ENCODE measurements around the gene GALNT9. TPM values are rescaled to one million over a fixed set of nuclear protein-coding genes. Genes with fewer than 3 reads are reported as not detected.
"Not testable (repeated sequence)": the region's sequence is repeated elsewhere in the genome, so short reads cannot be mapped to it uniquely, and the experiment has no call there.

Gene GALNT9
- polyA plus RNA-seq, 1 of the 3 experiments (the other 2 are of a cell fraction) = not detected

GRCh38 chr12:132296063-132296462, 33.3 kb downstream of the GALNT9 start:
- 31% methylated on average over 9 of the region's 18 CpGs for WGBS (ENCODE audit: low lambda C conversion rate)
- CTCF ChIA-PET = interaction anchor here (0.6 to 1.1 kb wide), 2 partner anchors 12 to 48 kb away, joined by 3 read pairs; no protein-coding TSS in a partner anchor

DNA sequence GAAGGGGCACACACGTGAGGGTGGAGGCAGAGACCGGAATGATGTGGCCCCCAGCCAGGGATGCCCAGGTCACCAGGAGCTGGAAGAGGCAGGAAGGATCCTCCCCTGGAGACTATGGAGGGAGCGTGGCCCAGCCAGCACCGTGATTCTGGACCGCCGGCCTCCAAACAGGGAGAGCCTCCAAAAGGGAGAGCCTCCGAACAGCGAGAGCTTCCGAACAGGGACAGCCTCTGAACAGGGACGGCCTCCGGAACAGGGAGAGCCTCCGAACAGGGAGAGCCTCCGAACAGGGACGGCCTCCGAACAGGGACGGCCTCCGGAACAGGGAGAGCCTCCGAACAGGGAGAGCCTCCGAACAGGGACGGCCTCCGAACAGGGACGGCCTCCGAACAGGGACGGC, 33.8 kb downstream of the GALNT9 start:
- POLR2A ChIA-PET; H3K4me2 ChIP-seq; H3K4me1 ChIP-seq (ENCODE audit: control insufficient read depth in 1 of 2, insufficient read depth in 2 of 2, low read depth in 1 of 2, low read length in 1 of 2); H3F3A ChIP-seq (replicated peaks; ENCODE audit: insufficient read depth); H3K4me3 ChIP-seq (ENCODE audit: low read depth in 2 of 2, low read length in 1 of 2); H2AFZ ChIP-seq (ENCODE audit: low read depth); H3K36me3 ChIP-seq (replicated peaks in 1 of 2; ENCODE audit: control insufficient read depth in 1 of 2, insufficient read depth in 2 of 2, low read length in 1 of 2); H3K79me2 ChIP-seq (ENCODE audit: insufficient read depth); DNase-seq; H3K9me2 ChIP-seq; H3K27ac ChIP-seq (ENCODE audit: low read depth in 2 of 2, low read length in 1 of 2); H4K20me1 ChIP-seq (ENCODE audit: insufficient read depth); H3K9me3 ChIP-seq; H3K9ac ChIP-seq: not testable (repeated sequence)
- CTCF ChIA-PET = interaction anchor here (0.6 to 1.1 kb wide), 2 partner anchors 11 to 47 kb away, joined by 3 read pairs; no protein-coding TSS in a partner anchor
- 76% methylated on average over 18 of the region's 24 CpGs for WGBS (ENCODE audit: low lambda C conversion rate)
- peaks cover 51% of the 10 kb centered on the region for H3K27me3 ChIP-seq (ENCODE audit: insufficient read depth)

More at GRCh38 chr12:132296063-132296462, 33.3 kb downstream of the GALNT9 start:
- Histone ChIP-seq H3K36me3 (replicated peaks in 1 of 2; ENCODE audit: control insufficient read depth in 1 of 2, insufficient read depth in 2 of 2, low read length in 1 of 2) (no peaks in the 10 kb centered on the region), H3K9ac (no peak overlapping the region), H3F3A (replicated peaks; ENCODE audit: insufficient read depth) (peaks cover 5% of the 10 kb centered on the region), H3K27me3 (ENCODE audit: insufficient read depth) (peaks cover 55% of the 10 kb centered on the region), H3K4me3 (ENCODE audit: low read depth in 2 of 2, low read length in 1 of 2) (no peak overlapping the region), H4K20me1 (ENCODE audit: insufficient read depth) (no peaks in the 10 kb centered on the region), H3K9me2 (no peaks in the 10 kb centered on the region), H3K4me2 (no peak overlapping the region), H3K27ac (ENCODE audit: low read depth in 2 of 2, low read length in 1 of 2) (no peak overlapping the region), H3K9me3 (no peaks in the 10 kb centered on the region), H3K79me2 (ENCODE audit: insufficient read depth) (no peaks in the 10 kb centered on the region), H2AFZ (ENCODE audit: low read depth) (no peak overlapping the region), H3K4me1 (ENCODE audit: control insufficient read depth in 1 of 2, insufficient read depth in 2 of 2, low read depth in 1 of 2, low read length in 1 of 2) (no peaks in the 10 kb centered on the region)
- POLR2A ChIA-PET = no interaction called here
- TF ChIP-seq FOXJ3 (CRISPR knock-in tag; IDR thresholded peaks at IDR 0.05) (no peak), SIN3A (IDR thresholded peaks at IDR 0.05; ENCODE audit: borderline replicate concordance, low read depth, low read length) (no peak), TCF12 (IDR thresholded peaks at IDR 0.05) (no peak), SMC3 (IDR thresholded peaks at IDR 0.05; ENCODE audit: low read depth, low read length) (no peak), RFX5 (IDR thresholded peaks at IDR 0.05; ENCODE audit: low read length) (no peak), NRF1 (IDR thresholded peaks at IDR 0.05; ENCODE audit: low read depth, low read length) (no peak), TAF1 (IDR thresholded peaks at IDR 0.05; ENCODE audit: borderline replicate concordance, low read depth, low read length) (no peak), MXI1 (IDR thresholded peaks at IDR 0.05; ENCODE audit: low read depth, low read length) (no peak), RCOR1 (IDR thresholded peaks at IDR 0.05; ENCODE audit: low read length) (no peak), EP300 (IDR thresholded peaks at IDR 0.05; ENCODE audit: borderline replicate concordance in 1 of 2, low read depth in 1 of 2, low read length in 1 of 2) (no peak), NFIC (IDR thresholded peaks at IDR 0.05; ENCODE audit: borderline replicate concordance) (no peak), FOXM1 (IDR thresholded peaks at IDR 0.05; ENCODE audit: low read depth) (no peak), IRF3 (IDR thresholded peaks at IDR 0.05; ENCODE audit: low read depth, low read length) (no peak), CHD2 (IDR thresholded peaks at IDR 0.05; ENCODE audit: low read length, partially characterized antibody) (no peak), ELF1 (IDR thresholded peaks at IDR 0.05) (no peak), EZH2phosphoT487 (IDR thresholded peaks at IDR 0.05; ENCODE audit: borderline replicate concordance, low read depth) (no peak)
- TF ChIP-seq, protein P1, sequence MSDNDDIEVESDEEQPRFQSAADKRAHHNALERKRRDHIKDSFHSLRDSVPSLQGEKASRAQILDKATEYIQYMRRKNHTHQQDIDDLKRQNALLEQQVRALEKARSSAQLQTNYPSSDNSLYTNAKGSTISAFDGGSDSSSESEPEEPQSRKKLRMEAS (IDR thresholded peaks at IDR 0.05; ENCODE audit: low read depth) = no peak
- no peak for DNase-seq

Measured in SK-N-SH (cell line).